LoVo (cell line): ENCODE results near the gene NFIA.

Experiments
- DNase-seq: peaks from one replicate; pipeline ENCODE4 v3.0.0-alpha.2; 2016; ENCODE audit warnings: low spot score

The NFIA gene

DNA sequence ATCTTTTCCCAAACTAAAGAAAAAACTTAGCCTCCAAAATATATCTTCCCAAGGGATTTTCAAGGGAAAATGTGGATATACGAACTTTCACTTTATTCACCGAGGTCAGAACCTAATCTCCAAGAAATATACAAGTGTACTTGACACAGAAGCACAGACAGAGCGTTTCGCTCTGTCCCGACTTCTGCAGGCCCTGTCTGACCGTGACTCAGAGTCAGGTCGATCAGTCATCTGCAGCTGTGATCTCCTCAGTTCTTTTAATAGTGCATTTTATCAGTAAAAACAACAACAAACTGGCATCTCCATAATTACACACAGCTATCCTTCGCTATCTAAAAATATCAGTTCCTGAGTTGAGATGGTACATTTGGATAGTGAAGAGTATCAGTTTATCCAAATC lies 416.0 kb downstream of the NFIA start:
- no peak for DNase-seq

GRCh38 chr1:61501971-61502916 lies 419.9 kb downstream of the NFIA start:
- DNase-seq: no peak

- no peak for DNase-seq
These were observed 421.9 kb downstream of the NFIA start for GRCh38 chr1:61504305-61504704.

DNA sequence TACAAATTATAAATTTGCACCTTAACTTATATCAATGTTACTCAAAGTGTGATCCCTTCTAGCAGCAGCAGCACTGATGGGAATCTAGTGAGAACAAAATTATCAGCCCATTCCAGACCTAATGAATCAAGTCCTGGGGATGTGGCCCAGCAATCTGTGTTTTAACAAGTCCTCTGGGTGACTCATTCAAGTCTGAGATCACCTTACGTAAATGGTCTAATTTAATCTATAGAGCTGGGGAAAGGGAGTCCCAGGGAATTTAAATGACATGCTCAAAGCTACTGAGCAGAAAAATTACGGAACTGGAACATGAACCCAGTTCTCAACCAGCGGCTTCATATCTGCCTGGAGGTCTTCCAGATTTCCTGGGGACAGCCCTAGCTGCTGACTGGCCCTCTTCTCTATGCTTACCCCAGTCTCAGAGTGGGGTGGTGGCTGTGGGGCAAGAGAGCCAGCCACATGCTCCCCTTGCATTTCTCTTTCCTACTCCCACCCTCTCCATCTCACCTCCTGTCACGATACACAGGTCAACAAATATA lies 422.6 kb downstream of the NFIA start:
- DNase-seq: no peak

DNA sequence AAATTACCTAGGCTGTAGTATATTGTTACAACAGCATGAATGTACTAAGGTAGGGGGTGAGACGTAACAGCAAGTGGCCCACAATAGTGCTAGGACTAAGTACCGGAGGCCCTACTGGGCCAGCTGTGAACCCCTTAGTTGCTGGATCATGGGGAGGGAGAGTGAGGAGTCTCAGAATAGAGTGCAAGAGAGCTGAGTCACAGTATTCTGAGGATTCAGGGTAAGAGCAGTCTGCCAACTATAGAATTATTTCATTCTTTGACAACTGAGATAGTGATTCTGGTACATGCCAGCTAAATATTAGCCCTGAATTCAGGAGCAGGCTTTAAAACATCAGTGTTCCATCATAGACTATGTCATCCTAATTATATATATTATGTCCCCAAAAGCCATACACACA lies 423.9 kb downstream of the NFIA start:
- no peak for DNase-seq

GRCh38 chr1:61506944-61507500 lies 424.7 kb downstream of the NFIA start:
- no peak for DNase-seq
